HepG2 (cell line): ENCODE measurements around the gene CGREF1. TPM values are rescaled to one million over a fixed set of nuclear protein-coding genes. Genes with fewer than 3 reads are reported as not detected.
A peak's percentile ranks its signal among the peaks of the same experiment; 100 is the strongest.

Experiments used
- ATF7-NPFF ChIP-seq: sonication (generic); formaldehyde crosslinking; IDR thresholded peaks from 2 replicates; pipeline ENCODE4 v1.8.1; 2023; ENCODE audit warnings: mild to moderate bottlenecking, low read depth, missing genetic modification reagents, moderate library complexity
- CENPT ChIP-seq: sonication (generic); formaldehyde crosslinking; IDR thresholded peaks from 2 replicates; pipeline ENCODE4 v1.8.0; 2022; ENCODE audit warnings: low read depth, mild to moderate bottlenecking, moderate library complexity, missing genetic modification reagents
- JARID2 ChIP-seq: sonication (generic); formaldehyde crosslinking; IDR thresholded peaks from 2 replicates; pipeline ENCODE4 v1.8.1; 2023; ENCODE audit warnings: missing genetic modification reagents, inconsistent platforms; ENCODE audit not compliant: insufficient replicate concordance
- JUN ChIP-seq: sonication (generic); formaldehyde crosslinking; IDR thresholded peaks from 2 replicates; pipeline ENCODE4 v1.4.0; 2020; ENCODE audit warnings: mild to moderate bottlenecking, missing genetic modification reagents
- MAFF ChIP-seq: IDR thresholded peaks from 2 replicates; pipeline ENCODE4 v1.6.1; 2011; ENCODE audit warnings: low read depth, low read length, improper control_type of control experiment
- MEIS2 ChIP-seq: sonication (generic); formaldehyde crosslinking; IDR thresholded peaks from 2 replicates; pipeline ENCODE4 v1.9.0; 2021; ENCODE audit warnings: mild to moderate bottlenecking, missing genetic modification reagents
- MYC ChIP-seq: sonication (generic); formaldehyde crosslinking; IDR thresholded peaks from 2 replicates; pipeline ENCODE4 v1.9.0; 2021; ENCODE audit warnings: missing genetic modification reagents, borderline replicate concordance
- SNAI1 ChIP-seq: sonication (generic); formaldehyde crosslinking; IDR thresholded peaks from 2 replicates; pipeline ENCODE4 v1.5.0; 2020; ENCODE audit warnings: mild to moderate bottlenecking, missing genetic modification reagents, borderline replicate concordance
- SOX6 ChIP-seq, 2 experiments: fragments of 450-650 bp in 1 of 2; sonication (generic) in 1 of 2; formaldehyde crosslinking in 1 of 2; IDR thresholded peaks; 2 replicates each; pipeline versions ENCODE4 v1.4.0 to v1.6.1; 2017 to 2020; ENCODE audit warnings: antibody characterized with exemption in 1 of 2, mild to moderate bottlenecking in 1 of 2, missing genetic modification reagents in 1 of 2
- SRSF9 ChIP-seq: fragments of 200-400 bp; formaldehyde crosslinking; IDR thresholded peaks from 2 replicates; pipeline ENCODE4 v1.6.1; 2018; ENCODE audit warnings: borderline replicate concordance, mild to moderate bottlenecking, low read depth, low read length; ENCODE audit not compliant: insufficient read depth, poor library complexity, severe bottlenecking
- TEAD2 ChIP-seq: sonication (generic); formaldehyde crosslinking; IDR thresholded peaks from 2 replicates; pipeline ENCODE4 v1.9.0; 2021; ENCODE audit warnings: missing genetic modification reagents
- ZMYM4 ChIP-seq: sonication (generic); formaldehyde crosslinking; IDR thresholded peaks from 2 replicates; pipeline ENCODE4 v1.8.1; 2023; ENCODE audit warnings: mild to moderate bottlenecking, missing genetic modification reagents
- ZNF143 ChIP-seq: sonication (generic); formaldehyde crosslinking; IDR thresholded peaks from 2 replicates; pipeline ENCODE4 v1.4.0; 2020; ENCODE audit warnings: missing genetic modification reagents
- ZNF230 ChIP-seq: sonication (generic); formaldehyde crosslinking; IDR thresholded peaks from 2 replicates; pipeline ENCODE4 v1.4.0; 2020; ENCODE audit warnings: mild to moderate bottlenecking, missing genetic modification reagents
- ZNF264 ChIP-seq: sonication (generic); formaldehyde crosslinking; IDR thresholded peaks from 2 replicates; pipeline ENCODE4 v1.4.0; 2020; ENCODE audit warnings: missing genetic modification reagents
- ZNF790 ChIP-seq: sonication (generic); formaldehyde crosslinking; IDR thresholded peaks from 2 replicates; pipeline ENCODE4 v1.8.0; 2022; ENCODE audit warnings: missing genetic modification reagents, mild to moderate bottlenecking, borderline replicate concordance
- polyA plus RNA-seq, 8 experiments: library from polyadenylated mRNA; depleted of rRNA in 3 of 8; stranded (reverse) in 7 of 8; unstranded in 1 of 8; fragments of >200 nt; fragmentation: Illumina TruSeq in 4 of 8; extraction: Trizol in 4 of 8; gene quantifications; 2 replicates each; pipeline versions ENCODE4 v1.2.1 to v1.2.3, GENCODE V29; 2011 to 2016; ENCODE audit warnings: low read depth in 4 of 8, missing spikeins in 1 of 8, mixed read lengths in 1 of 8; ENCODE audit not compliant: insufficient read depth in 1 of 8
- total RNA-seq, 5 experiments: library from RNA; depleted of rRNA; stranded (reverse); fragments of >200 nt; fragmentation: Illumina TruSeq; extraction: Trizol; gene quantifications; 2 replicates each; pipeline ENCODE4 v1.2.3, GENCODE V29; 2016; ENCODE audit warnings: low read depth in 1 of 5
- TF ChIP-seq, protein P1 (sequence below): sonication (generic); formaldehyde crosslinking; IDR thresholded peaks from 2 replicates; pipeline ENCODE4 v1.4.0; 2020; ENCODE audit warnings: mild to moderate bottlenecking, missing genetic modification reagents

CGREF1 gene
- total and polyA plus RNA-seq, 2 of the 13 experiments (the other 11 are each of a cell fraction or from before 2014, with no cell fraction given): 13.9 to 23.4 TPM

DNA sequence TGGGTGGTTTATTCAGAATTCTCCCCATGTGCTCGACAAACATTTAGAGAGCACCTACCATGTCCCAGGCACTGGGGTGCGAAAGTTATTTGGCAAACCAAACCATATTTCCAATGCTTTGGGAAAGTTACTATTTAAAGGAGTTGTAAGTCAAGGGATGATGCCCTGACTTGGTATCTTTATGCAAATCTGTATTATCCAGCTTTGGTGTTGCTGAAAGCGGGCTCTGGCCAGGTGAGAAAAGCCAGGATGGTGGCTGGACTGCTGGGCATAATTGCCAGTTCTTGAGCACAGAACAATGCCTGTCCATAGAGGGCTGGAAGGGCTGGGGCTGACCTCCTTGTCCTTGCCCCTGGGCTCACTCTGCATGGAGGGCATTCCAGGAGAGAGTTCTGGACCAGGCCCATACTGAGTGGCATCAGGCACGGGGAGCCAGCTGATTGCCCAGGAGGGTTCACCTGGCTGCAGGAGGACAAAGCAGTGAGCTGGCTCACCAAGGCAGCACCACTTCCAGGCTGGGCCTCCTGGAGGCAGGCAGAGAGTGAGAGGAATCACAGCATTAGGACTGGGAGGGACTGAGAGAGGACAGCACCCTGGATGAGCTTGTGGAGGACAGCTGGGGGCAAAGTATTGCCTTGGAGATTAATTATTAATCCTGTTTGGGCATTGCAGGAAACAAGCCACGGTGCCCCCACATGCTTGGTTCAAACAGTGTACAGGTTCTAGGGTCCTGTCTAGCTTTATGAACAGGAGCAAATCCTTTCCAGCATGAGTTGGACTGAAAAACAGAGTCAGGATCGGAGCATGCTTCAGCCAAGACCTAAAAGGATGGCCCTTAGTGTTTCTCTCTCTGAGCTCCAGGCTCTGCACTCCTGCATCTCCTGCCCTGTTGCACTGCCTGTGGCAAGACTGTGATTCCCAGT, 25.2 kb downstream of the CGREF1 start (continued):
- TF ChIP-seq, protein P1, sequence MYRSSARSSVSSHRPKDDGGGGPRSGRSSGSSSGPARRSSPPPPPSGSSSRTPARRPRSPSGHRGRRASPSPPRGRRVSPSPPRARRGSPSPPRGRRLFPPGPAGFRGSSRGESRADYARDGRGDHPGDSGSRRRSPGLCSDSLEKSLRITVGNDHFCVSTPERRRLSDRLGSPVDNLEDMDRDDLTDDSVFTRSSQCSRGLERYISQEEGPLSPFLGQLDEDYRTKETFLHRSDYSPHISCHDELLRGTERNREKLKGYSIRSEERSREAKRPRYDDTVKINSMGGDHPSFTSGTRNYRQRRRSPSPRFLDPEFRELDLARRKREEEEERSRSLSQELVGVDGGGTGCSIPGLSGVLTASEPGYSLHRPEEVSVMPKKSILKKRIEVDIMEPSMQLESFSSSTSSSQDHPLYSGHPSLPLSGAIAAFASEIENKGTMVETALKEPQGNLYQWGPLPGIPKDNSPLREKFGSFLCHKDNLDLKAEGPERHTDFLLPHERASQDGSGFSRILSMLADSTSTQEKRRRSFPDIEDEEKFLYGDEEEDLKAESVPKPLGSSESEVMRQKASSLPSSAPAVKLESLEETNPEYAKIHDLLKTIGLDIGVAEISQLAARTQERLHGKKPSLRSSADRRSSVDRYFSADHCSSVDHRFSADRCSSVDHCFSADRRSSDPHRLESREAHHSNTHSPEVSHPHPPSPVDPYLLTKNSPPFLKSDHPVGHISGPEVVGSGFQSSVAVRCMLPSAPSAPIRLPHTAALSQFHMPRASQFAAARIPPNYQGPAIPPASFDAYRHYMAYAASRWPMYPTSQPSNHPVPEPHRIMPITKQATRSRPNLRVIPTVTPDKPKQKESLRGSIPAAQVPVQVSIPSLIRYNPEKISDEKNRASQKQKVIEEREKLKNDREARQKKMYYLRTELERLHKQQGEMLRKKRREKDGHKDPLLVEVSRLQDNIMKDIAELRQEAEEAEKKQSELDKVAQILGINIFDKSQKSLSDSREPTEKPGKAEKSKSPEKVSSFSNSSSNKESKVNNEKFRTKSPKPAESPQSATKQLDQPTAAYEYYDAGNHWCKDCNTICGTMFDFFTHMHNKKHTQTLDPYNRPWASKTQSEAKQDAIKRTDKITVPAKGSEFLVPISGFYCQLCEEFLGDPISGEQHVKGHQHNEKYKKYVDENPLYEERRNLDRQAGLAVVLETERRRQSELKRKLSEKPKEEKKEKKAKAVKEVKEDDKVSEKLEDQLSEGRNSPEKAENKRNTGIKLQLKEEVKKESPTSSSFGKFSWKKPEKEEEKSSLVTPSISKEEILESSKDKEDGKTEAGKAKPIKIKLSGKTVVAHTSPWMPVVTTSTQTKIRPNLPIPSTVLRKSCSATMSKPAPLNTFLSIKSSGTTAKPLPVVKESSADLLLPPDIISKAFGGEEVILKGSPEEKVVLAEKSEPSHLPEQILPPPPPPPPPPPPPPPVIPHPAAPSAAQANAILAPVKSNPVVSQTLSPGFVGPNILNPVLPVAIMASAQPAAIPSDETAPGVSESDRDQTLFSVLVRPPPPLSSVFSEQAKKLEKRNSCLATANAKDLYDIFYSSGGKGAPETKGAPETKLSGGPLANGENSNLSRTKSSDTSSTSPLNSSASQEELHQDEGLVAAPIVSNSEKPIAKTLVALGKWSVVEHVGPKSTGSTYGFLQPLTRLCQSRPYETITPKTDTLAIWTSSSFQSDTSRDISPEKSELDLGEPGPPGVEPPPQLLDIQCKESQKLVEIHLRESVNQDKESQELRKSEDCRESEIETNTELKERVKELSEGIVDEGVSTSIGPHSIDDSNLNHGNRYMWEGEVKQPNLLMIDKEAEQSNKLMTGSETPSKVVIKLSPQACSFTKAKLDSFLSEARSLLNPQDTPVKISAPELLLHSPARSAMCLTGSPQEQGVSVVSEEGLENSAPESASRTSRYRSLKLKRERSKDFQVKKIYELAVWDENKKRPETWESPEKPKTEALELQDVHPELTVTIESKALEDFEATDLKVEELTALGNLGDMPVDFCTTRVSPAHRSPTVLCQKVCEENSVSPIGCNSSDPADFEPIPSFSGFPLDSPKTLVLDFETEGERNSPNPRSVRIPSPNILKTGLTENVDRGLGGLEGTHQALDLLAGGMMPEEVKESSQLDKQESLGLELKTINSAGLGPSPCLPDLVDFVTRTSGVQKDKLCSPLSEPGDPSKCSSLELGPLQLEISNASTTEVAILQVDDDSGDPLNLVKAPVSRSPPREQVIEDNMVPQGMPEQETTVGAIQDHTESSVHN (CRISPR knock-in tag): no peak
- TF ChIP-seq SRSF9 (no peak), ZNF264 (peak; percentile 86), ATF7-NPFF (CRISPR knock-in tag) (no peak), MAFF (no peak), TEAD2 (CRISPR knock-in tag) (no peak), CENPT (0 out of 2 replicates have a peak, but pooled peaks have one; percentile 5), ZNF143 (peak; percentile 62), ZNF790 (CRISPR knock-in tag) (0 out of 2 replicates have a peak, but pooled peaks have one; percentile 27), MYC (CRISPR knock-in tag) (0 out of 2 replicates have a peak, but pooled peaks have one; percentile 79), SOX6 (IDR thresholded peaks at IDR 0.05) (no peak), SOX6 (CRISPR knock-in tag; IDR thresholded peaks at IDR 0.05) (peak; percentile 60; the same call in 1 of the 2 replicates), JARID2 (no peak), ZNF230 (CRISPR knock-in tag) (no peak), JUN (CRISPR knock-in tag) (peak; percentile 76), MEIS2 (CRISPR knock-in tag) (no peak; the same call in 1 of the 2 replicates), SNAI1 (no peak), ZMYM4 (peak; percentile 63; the same call in 1 of the 2 replicates)
